ENCODE measurements around the gene RFTN2.
"Not testable (repeated sequence)": the region's sequence is repeated elsewhere in the genome, so short reads cannot be mapped to it uniquely, and the experiment has no call there.

GRCh38 chr2:197699724-197700123, 24.3 kb upstream of the RFTN2 start:
- TF ChIP-seq EZH2phosphoT487 (IDR thresholded peaks at IDR 0.05; ENCODE audit: insufficient read depth, low read depth); EZH2 (IDR thresholded peaks at IDR 0.05; ENCODE audit: insufficient read depth, poor library complexity, severe bottlenecking): not testable (repeated sequence)

Measured in GM23248 (cell line).